ENCODE results near the gene TPSD1.
"Not testable (repeated sequence)": the region's sequence is repeated elsewhere in the genome, so short reads cannot be mapped to it uniquely, and the experiment has no call there.

Gene TPSD1

GRCh38 chr16:1255276-1256122 is at the start of gene TPSD1:
Gene TPSD1, plus strand, starts transcription at chr16:1256069. Its CDS starts 212 bp downstream, at chr16:1256281.
- not testable (repeated sequence) for DNase-seq

GRCh38 chr16:1206326-1206725 is 49.5 kb upstream of the TPSD1 start:
- DNase-seq, result no peak

DNA sequence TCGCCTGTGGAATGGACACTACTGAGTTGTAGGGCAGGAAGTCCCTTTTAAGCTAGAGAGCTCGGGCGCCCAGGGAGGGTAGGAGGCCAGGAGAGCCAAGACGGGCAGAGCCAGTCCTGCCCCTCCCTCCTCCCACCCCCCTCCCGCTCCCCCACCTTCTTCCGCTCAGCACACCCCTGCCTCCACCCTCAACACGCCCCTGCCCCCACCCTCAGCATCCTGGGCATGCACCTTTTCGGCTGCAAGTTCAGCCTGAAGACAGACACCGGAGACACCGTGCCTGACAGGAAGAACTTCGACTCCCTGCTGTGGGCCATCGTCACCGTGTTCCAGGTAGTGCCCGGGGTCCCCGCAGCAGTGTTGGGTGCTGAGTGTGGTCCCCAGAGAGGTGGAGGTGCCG is 49.1 kb upstream of the TPSD1 start:
- no peak for DNase-seq

DNA sequence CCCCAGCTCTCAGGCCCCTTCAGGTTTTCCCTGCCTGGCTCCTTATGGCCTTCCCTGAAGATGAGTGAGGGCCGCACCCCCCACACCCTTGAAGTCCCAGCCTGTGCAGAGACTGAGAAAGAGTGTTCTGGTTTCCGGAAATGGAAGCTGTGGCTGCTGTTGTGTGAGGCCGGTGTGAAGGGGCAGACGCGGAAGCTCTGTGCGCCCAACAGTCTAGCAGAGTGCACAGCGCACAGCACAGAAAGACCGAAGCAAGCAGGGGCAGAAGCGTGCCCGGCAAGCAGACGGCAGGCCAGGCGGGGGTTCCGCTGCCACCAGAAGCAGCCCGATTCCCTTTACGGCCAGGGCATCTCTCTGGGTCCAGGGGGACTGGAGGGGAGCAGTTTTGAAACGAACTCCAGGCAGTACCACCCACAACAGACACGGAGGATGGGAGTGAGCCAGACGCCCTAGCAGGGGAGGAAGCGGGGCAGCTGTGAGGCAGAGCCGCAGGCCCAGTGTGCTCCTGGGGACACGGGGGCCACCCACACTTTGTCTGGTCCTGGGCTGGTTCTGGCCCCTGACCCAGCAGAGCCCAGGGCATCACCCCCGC is 47.5 kb upstream of the TPSD1 start:
- no peak for DNase-seq

DNA sequence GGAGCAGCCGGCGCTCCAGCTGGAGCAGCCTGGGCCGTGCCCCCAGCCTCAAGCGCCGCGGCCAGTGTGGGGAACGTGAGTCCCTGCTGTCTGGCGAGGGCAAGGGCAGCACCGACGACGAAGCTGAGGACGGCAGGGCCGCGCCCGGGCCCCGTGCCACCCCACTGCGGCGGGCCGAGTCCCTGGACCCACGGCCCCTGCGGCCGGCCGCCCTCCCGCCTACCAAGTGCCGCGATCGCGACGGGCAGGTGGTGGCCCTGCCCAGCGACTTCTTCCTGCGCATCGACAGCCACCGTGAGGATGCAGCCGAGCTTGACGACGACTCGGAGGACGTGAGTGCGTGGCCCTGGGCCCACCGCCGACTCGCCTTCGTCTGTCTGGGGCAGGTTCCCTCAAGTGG is 46.8 kb upstream of the TPSD1 start:
- no peak for DNase-seq

DNA sequence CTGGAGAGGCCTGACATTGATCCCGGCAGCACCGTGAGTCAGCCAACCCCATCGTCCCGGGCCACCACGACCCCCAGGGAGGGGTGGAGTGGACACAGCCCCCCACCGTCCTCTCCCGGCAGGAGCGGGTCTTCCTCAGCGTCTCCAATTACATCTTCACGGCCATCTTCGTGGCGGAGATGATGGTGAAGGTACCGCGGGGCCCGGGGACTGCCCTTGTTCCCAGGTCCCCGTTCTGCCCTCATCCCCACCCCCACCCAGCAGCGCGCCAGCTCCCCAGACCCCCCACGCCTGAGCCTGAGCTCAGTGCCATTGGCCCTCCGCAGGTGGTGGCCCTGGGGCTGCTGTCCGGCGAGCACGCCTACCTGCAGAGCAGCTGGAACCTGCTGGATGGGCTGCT is 45.4 kb upstream of the TPSD1 start:
- DNase-seq, result no peak

DNA sequence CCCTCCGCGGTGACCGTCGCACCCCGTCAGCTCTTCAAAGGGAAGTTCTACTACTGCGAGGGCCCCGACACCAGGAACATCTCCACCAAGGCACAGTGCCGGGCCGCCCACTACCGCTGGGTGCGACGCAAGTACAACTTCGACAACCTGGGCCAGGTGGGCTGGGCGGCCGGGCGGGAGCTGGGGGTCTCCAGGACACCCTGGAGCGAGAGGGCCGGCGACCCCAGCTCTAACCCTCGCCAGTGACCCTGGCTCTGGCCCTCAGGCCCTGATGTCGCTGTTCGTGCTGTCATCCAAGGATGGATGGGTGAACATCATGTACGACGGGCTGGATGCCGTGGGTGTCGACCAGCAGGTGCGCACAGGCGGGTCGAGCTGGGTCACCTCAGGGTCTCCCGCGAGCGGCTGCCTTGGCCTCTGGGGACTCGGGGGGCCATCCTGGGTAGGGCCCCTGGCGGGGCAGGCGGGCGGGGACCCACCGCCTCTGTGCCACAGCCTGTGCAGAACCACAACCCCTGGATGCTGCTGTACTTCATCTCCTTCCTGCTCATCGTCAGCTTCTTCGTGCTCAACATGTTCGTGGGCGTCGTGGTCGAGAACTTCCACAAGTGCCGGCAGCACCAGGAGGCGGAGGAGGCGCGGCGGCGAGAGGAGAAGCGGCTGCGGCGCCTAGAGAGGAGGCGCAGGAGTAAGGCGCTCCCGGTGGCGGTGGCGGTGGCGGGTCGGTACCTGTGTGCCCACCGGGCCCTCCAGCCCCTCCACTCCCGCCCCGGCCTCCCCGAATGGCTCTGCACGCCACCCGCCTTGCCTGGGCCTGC is 44.2 kb upstream of the TPSD1 start:
- no peak for DNase-seq

DNA sequence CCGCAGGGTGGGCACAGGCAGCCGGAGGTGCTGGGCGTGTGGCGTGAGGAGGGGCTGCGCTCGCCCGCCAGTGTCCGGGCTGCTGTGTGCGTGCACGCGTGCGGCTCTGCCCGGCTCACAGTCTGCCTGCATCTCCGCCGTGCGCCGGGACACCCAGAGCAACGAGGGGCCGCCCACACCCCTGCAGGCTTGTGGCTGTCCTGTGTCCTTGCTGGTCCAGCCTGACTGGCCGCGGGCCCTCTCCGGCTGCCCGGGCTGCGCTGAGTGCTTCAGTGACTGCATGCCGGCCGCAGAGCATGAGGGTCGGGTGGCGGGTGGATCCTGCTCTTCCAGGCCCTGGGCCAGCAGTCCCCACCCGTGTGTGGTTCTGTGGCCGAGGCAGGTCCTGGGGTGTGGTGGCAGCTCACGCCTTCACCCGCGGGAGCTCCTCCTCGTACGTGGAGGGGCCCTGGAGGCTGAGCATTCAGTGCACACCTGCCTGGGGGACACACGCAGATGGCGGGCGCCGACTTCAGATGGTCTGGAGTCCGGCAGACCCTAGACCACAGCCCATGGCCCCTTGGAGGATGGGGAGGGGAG is 43.2 kb upstream of the TPSD1 start:
- DNase-seq, result no peak

DNA sequence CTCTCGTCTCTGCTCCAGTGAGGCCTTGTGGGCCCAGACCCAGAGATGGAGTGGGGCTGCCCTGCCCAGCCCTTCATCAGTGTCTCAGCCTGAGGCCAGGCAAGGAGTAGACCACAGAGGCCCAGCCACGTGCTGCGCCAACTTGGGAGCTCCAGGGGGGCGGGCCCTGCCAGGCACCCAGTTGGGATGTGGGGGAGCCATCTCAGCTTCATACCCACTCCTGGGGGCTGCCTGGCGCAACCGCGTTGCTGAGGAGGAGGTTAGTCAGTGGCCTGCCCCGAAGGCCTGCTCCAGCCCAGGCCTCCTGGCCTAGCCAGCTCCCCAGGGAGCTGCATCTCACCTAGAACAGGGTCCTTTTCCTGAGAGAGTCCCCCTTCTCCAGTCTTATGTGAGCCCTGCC is 42.6 kb upstream of the TPSD1 start:
- no peak for DNase-seq

- DNase-seq, result no peak
Observed at GRCh38 chr16:1213796-1214372, 42.0 kb upstream of the TPSD1 start.

- no peak for DNase-seq
Observed at GRCh38 chr16:1214719-1215118, 41.1 kb upstream of the TPSD1 start.

GRCh38 chr16:1215574-1216295 is 40.1 kb upstream of the TPSD1 start:
- DNase-seq, result no peak

- DNase-seq, result no peak
Observed at GRCh38 chr16:1216296-1216619, 39.6 kb upstream of the TPSD1 start.

DNA sequence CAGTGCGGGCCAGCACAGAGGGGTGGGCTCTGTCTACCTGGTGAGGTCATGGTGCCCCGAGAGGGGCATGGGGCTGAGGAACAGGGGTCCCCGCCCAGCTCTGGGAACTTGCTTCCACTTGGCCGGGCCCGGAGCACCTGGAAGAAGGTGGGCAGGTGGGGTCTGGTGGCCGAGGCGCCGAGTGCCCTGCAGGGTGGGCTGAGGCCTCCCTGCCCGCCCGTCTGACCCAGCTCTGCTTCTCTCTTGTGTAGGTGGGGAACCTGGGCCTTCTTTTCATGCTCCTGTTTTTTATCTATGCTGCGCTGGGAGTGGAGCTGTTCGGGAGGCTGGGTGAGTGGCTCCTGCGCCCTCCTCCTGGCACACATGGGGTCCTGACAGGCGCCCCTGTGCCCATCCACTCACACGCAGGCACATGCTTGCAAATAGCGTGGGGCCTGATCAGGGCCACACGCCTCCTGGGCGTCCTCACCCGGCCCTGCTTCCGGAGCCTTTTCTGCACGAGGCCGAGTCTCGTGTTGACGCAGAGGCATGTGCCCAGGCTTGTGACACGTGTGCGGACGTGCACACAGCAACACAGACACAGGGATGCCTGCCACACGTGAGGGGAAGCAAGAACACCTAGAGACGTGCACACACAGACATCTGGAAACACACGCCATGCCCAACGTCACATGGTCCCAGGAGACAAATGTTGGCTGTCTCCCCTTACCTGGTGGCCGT is 39.0 kb upstream of the TPSD1 start:
- DNase-seq, result no peak

DNA sequence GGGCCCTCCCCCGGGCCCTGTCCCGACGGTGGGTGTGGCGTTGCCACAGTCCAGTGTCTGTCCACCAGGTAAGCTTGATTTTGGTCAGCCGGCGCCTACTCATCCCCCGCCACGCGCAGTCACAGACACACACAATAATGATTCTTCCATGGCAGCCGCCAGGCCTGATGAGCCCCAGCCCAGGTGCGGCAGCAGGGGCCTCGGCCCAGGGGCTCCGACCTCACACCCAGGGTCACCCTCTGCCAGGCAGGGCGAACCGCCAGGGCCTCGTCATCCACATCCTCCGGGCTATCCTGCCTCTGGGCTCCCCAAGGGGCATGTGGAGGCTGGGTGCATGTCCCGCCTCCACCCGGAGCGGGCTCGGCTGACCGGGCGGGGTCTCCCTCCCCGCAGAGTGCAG is 38.3 kb upstream of the TPSD1 start:
- DNase-seq, result no peak

GRCh38 chr16:1218061-1218929 is 37.6 kb upstream of the TPSD1 start:
- no peak for DNase-seq

DNA sequence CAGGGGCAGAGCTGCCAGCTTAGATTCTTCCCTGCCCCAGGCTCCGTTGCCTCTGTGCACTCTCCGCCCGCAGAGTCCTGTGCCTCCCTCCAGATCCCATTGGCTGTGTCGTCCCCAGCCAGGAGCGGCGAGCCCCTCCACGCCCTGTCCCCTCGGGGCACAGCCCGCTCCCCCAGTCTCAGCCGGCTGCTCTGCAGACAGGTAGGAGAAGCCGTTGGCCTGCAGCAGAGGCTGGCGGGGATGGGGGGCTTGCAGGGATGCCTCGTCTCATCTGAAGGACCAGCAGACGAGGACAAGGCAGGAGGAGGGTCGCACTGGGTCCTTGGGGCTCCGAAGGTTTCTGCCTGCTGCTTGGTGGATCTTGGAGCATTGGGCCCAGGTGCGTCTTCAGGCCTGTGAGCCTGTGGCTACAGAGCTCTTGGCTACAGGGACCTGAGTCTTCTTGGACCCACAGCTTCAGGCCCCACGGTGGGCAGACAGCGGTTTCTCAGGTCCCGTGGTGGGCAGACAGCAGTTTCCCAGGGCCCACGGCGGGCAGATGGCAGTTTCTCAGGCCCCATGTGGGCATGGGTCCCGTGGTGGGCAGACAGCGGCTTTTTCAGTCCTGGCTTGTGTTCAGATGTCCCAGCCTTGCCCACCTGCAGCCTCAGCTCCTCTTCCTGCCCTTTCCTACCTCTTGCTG is 36.8 kb upstream of the TPSD1 start:
- DNase-seq, result no peak

DNA sequence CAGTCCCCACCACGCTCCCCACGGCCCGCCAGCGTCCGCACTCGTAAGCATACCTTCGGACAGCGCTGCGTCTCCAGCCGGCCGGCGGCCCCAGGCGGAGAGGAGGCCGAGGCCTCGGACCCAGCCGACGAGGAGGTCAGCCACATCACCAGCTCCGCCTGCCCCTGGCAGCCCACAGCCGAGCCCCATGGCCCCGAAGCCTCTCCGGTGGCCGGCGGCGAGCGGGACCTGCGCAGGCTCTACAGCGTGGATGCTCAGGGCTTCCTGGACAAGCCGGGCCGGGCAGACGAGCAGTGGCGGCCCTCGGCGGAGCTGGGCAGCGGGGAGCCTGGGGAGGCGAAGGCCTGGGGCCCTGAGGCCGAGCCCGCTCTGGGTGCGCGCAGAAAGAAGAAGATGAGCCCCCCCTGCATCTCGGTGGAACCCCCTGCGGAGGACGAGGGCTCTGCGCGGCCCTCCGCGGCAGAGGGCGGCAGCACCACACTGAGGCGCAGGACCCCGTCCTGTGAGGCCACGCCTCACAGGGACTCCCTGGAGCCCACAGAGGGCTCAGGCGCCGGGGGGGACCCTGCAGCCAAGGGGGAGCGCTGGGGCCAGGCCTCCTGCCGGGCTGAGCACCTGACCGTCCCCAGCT is 35.7 kb upstream of the TPSD1 start:
- DNase-seq, result no peak

DNA sequence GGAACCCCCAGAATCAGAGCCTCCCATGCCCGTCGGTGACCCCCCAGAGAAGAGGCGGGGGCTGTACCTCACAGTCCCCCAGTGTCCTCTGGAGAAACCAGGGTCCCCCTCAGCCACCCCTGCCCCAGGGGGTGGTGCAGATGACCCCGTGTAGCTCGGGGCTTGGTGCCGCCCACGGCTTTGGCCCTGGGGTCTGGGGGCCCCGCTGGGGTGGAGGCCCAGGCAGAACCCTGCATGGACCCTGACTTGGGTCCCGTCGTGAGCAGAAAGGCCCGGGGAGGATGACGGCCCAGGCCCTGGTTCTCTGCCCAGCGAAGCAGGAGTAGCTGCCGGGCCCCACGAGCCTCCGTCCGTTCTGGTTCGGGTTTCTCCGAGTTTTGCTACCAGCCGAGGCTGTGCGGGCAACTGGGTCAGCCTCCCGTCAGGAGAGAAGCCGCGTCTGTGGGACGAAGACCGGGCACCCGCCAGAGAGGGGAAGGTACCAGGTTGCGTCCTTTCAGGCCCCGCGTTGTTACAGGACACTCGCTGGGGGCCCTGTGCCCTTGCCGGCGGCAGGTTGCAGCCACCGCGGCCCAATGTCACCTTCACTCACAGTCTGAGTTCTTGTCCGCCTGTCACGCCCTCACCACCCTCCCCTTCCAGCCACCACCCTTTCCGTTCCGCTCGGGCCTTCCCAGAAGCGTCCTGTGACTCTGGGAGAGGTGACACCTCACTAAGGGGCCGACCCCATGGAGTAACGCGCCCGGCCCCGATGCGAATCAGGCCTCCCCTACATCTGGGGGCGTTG is 34.8 kb upstream of the TPSD1 start:
- DNase-seq, result no peak

All from kidney glomerular epithelial cell (primary cell).